Kasumi-1 (cell line): ENCODE measurements around the gene WDFY4.

Experiments used
- DNase-seq, 2 experiments: peaks; one replicate each; lab custom pipeline; 2025; lab: John Stamatoyannopoulos, UW

The WDFY4 gene

DNA sequence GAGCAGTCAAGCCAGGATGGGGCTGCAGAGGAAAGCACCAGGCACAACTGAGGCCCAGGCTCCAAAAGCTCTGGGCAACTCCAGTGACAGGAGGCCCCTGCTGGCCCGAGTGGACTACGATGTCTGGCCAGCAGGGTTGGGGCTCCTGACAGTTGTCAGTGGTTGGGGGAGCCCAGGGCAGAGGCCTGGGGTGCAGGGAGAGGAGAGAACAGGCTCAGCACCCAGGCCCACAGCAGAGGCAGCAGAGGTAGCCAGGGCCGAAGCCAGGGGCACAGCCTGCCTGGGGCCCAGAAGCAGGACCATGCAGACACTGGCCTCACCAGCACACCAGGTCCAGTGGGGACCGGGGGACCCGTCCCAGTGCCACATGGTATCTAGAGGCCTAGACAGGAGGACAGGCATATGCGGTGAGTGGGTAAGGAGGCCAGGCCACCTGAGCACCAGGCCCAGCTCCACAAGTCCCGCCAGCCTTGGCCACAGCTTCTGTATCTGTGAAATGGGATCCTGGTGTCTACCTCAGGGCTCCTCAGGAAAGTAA lies 301.0 kb downstream of the WDFY4 start:
- no peak for DNase-seq

DNA sequence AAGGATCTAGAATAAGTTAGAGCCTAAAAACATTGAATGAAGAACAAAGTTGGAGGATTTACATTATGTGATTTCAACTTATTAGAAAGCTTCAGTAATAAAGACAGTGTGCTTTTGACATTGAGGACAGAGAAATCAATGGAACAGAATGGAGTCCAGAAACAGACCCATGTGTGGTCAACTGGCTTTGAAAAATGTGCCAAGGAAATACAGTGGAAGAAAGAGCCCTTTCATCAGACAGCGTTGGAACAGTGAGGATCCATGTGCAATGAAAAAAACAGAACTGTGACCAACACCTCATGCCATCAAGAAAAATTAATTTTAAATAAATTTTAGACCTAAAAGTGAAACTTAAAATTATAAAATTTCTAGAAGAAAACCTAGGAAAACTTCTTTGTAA lies 305.6 kb downstream of the WDFY4 start:
- DNase-seq, result no peak

DNA sequence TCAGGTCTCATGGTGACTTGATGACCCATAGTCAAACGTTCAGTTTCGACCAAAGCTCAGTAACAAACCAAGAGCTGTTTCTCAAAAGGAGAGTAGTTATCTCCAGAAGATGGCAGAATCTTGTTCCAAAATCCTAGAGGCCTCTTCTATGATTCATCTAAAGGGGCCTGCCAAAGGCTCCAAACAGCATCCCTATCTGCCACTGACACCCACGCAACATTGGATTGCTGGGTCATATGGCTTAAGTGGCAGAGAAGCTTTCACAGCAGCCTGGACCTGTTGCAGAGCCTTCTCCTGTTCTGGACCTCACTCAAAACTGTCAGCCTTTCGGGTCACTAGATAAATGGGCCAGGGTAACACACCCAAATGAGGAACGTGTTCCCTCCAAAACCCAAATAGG lies 309.0 kb downstream of the WDFY4 start:
- no peak for DNase-seq

DNA sequence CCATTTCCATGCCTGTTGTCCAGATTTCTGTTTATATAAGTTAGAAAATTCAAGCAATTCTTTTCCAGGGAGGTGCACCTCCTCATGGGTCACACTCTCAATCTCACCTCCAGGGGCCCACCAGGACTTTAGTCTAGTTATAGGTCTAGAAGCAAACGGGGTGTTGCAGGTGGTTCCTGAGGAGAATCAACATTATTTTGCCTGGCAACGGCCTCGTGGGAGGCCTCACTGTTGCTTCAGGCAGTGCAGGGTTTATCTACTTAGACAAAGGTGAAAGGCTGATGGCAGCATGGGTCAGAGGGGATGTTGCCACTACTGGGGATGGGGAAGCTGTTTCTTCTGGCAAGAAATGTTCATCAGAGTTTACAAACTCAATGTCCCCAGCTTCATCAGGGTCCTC lies 311.7 kb downstream of the WDFY4 start:
- no peak for DNase-seq

DNA sequence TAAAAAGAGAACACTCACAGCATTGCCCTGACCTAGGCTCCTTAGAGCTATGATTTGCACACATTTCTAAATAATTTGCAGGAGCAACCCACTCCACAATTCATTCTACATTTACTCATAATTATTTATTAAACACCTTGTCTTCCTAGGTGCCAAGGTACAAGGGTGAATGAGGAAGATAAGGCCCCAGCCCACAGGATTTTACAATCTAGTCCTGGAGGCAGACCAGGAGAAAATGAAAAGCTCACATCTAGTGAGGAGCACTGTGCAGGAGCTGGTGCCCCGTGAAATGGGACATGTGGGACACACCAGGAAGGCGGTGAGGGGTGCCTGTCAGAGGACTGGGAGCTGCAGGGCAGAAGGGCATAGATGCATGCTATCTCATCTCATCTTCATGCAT lies 314.7 kb downstream of the WDFY4 start:
- no peak for DNase-seq

DNA sequence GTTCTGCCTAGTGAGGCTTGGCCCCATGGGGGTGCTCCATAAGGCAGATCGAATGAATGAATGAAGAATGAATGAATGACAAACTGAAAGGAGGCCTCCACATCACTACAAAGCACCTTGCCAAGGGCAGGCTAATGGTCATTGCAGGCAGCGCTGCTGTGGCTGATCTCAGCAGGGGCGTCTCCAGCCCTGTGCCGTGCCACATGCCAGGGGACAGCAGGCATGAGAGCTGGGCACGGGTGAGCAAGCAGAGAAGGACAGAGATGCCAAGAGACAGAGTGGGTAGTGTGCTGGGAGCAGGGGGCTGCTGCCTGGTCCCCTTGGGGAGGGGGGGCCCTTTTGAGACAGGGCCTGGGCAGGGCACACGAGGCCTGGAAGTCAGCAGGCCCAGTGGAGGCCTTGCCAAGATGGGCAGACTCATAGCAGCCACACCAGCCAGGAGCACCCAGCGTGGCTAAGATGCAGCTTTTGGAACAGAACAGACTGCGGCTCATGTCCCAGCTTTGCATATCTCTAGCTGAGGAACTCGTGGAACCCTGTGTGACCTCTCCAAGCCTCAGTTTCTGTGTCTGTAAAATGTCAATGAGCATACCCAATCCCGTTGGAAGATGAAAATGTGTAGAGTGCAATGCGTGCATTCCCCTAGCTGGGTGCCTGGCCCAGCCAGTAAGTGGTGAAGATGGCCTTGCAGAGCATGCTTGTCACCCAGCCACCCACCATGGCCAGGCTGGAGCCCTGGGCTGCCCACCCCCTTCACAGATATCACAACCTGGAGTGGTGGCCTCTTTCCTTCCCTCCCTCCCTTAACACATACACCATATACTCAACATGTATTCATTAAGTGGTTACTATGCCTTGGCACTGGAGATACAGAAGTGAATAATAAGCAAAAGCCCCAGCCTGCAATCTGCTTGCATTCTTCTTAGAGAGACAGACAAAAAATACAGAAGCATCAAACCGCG lies 316.0 kb downstream of the WDFY4 start:
- DNase-seq, result no peak

DNA sequence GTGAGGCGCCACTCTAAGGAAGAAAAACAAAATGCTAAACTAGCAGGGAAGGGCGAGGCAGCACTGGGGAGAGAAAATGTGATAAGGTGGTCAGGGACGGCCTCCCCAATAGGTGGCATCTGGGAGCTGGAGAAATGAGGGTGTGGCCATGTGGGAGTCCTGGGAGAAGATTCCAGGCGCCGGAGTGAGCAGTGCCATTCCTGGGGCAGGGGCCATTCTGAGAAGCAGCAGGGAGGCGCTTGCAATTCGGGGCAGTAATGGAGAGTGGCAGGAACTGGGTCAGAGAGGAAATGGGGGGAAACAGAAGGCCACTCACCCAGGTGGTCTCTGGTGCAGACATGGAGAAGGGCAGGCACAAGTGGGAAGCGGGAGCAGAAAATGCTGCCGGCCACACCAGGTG lies 316.7 kb downstream of the WDFY4 start:
- no peak for DNase-seq

DNA sequence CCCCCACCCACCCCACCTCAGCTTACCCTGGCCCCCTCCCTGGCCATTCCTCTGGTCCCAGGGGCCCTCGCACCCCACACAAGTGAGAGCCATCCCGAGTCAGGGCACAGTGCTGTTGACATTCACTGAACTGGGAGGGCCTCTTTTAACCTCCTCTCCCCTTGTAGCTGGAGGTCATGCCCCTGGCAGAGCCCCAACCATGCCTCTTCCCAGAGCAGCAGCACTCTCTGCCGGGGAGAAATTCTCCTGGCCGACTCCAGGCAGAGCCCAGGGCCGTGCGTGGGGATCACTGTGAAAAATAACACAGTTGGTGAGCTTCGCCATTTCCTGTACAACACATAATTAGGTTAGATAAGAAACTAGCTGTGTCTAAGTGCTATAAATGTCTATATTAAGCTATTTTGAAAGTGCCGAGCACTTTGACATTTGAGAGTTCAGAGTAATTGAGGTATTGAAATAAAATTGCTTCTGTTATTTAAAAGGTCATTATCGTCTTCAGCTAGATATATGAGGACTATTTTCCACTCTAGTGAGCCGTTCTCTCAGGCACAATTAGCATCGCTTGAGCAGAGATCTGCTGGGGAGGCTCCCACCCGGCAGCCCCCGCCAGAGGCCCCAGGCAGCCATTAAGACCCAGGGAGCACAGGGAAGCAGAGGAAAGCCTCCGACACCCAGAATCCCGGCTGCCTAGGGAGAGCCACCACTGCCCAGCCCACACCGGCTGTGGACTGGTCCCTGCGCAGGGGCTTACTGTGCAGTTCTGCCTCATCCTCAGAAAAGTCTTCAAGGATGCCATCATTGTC lies 317.4 kb downstream of the WDFY4 start:
- no peak for DNase-seq

DNA sequence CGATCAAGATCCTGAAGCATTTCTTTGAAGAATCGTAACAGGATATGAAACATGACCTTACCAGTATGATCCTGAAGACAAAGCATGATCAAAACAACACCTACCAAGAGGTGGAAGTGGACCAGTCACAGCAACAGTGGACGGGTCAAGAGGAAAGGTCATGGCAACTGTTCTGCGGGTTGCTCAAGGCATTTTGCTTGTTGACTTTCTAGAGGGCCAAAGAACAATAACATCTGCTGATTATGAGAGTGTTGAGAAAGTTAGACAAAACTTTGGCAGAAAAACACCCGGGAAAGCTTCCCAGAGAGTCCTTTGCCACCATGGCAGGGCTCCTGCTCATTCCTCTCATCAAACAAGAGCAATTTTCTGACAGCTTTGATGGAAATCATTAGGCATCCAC lies 320.6 kb downstream of the WDFY4 start:
- no peak for DNase-seq

DNA sequence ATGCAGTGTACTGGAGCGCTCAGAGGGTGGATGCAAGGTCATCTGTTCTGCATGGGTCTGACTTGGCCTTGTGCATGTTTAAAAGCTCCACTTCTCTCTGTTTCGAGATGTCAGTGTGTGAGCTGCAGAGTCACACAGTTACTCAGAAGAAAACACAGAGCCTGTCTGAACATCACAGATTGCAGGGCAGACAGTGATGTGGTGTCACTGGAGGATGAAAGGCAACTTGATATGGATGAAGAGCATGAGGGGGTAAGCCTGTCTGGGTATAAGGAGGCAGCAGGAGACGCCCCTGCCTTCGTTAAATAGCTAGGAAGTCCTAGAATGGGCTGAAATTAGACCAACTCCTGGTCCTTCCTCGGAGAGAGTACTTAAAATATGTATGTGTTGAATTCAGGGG lies 322.5 kb downstream of the WDFY4 start:
- DNase-seq, result no peak

DNA sequence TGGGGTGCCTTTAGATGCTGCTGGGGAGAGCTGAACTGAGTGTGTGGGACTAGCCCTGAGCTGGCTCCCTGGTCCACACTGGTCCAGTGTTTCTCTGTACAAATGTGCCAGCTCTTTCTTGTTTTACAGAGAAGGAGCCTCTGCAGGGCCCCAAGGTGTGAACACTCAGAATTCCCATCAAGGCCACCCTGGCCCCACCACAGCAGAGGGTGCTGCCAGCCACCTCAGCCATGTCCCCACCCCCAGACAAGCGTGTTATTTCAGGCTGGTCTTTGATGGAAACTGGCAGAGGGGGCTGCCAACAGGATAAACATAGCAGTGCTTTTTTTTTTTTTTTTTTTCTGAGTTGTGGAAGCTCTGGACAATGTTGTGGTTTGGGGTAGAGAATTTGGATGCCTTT lies 323.4 kb downstream of the WDFY4 start:
- no peak for DNase-seq

DNA sequence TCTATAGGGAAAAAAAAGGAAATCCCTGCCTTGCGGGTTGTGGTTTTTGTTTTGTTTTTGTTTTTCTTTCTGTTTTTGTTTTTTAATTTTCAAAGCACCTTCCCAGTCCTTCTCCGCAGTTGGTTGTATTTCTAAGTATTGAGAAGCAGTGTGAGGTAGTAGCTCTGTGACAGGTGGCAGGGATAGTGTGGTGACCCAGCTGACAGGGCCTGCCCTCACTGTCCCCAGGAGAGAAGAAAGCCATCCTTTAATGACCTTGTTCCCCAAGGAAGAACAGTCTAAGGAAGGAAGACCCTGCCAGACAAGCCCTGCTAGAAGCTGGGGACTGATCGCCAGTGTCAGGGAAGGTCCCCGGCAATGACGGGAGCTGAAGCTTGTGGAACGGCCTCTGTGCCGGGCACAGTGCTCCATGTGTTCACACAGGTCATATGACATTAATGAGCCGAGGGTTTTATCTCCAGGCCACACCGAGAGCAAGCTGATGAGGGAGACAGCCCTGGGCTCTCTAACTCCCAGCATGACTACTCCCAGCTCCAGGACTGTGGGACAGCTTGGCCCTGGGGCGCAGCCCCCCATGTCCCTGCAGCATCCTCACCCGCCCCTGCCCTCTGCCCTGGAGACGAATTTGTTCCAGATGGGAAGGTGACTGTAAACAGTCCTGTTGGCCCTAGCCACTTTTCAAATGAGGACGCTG lies 324.0 kb downstream of the WDFY4 start:
- no peak for DNase-seq

DNA sequence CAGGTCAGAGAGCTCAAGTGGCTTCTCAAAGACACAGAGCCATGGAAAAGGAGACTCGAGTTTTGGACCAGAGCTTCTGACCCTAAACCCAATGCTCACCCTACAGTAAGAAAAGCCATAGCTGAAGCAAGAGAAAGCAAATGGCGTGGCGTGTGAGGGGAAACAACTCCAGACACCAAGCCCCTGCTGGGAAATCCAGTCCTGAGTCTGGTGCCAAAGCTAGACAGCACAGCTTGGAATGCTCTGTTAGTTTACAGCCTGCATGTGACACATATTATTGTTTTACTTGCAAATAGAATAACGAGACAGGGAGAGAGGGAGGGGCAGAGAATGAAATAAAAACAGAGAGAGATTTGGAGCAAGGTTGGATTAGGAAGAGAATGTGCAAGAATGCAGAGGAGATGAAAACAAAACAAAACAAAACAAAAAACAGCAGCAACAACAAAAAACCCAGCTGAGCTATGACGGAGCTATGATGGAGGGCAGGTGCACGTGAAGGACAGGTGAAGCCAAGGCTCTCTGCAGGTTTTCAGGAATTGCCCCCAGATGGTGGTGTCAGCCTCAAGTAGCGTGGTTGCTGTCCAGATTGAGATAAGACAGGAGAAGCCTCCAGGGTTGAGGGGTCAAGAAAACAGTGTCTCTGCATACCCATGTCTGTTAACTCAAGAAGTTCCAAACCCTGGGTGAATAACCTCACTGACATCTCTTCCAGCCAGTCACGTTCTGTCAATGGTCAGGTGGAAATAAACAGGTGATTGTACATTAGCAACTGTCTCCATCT lies 324.7 kb downstream of the WDFY4 start:
- no peak for DNase-seq

DNA sequence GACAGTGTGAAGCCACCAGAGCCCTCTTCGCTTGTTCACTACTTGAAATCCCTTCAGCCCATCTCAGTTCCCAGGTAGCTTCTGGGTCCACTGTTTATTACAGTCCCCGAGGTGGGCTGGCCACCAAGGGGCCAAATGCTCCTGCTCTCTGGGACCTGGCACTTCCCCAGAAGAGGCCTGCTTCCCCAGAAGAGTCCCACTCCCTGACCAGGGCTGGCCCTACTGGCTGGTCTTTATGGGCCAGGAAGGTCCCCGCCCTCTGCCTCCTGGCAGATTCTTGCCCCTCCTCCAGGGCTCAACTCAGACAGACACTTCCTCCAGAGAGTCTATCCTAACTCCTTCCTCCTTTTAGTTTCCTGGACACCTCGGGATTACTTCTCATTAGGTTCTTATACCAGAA lies 325.6 kb downstream of the WDFY4 start:
- peak in 1 of 2 experiments; percentile 18 for DNase-seq

DNA sequence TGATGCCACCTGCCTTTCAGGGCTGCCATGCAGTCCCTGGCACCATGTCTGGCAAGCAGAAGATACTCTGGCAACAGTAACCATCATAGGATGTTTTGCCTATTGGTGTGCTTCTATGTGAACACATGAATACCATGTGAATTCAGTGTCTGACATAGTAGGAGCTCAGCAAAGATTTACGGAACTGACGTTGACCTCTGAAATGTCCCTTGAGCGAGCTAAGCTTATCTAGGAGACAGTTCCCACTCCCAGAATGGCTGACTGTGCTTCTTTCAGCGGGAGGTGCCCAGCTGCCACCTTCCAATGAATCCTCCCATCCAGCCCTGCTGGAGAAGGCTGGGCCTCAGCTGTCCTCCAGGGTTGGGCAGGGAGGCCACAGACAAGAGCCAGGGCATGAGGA lies 326.2 kb downstream of the WDFY4 start:
- DNase-seq, result no peak

DNA sequence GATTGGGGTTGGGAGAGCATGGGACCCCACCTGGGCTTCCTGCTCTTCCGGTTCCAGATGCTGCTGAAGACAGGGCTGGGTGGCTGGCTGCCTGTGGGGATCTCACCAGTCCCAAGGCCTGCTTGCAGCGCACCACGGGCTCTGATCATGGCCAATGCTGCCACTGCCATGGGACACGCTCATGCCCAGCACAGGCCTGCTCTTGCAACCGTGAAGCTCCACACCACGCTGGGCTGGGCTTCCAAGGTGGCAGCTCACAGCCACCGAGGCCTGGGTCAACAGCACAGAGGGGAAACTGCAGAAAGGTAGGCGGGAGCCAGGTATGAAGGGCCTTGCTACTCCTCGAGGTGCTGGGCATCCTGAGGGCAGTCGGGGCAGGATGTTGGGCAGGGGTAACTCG lies 327.1 kb downstream of the WDFY4 start:
- no peak for DNase-seq

DNA sequence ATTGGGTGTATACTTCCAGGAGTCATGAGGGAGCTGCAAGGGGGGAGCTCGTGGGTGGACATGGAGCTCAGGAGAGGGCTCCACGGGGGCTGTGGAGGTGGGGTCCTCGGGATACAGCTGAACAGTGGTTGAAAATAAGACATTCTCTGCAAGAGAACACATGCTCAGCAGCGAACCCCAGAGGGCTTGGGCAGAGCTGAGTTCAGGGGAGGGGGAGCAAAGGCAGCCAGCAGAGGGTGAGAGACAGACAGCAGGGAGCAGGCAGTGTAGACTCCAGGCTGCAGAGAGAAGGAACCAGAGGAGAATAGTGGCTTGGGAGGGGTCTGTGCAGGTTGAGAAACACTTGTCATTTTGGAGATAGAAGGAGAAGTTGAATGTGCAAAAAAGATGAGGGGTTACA lies 327.9 kb downstream of the WDFY4 start:
- no peak for DNase-seq

DNA sequence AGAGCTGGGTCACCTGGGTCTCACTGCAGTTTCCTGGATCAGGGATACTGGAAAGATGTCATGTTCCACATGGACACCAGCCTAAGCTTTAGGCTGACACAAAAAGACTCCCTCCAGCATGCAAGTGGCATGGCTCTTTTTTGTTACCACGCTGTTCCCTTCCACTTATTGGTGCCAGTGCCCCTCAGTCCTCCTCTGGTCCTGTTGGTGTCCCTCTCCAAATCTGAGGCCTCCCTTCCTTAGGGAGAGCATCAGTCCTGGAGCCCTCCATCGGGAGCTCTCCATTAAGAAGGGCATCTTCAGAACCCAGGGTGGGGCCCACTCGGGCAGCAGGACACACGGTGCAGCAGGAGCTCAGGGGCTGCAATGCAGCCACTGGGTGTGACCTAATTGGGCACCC lies 331.0 kb downstream of the WDFY4 start:
- DNase-seq, result no peak

DNA sequence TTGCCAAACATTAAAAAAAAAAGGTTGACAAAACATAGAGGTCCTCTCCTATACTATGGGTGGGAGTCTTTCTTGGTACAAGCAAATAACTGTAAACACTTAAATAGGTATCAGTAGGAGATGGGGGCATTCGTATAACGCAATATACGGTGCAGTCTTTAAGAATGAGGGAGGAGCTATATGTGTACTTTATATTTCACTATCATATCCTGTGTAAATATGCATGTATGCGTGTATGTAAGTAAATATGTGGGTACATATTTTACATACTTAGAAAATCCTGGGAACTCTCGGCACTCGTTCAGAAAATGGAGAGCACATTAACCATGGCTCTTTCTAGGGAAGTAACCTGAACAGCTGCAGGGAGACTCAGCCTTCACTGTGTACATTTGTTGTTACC lies 337.0 kb downstream of the WDFY4 start:
- no peak for DNase-seq

DNA sequence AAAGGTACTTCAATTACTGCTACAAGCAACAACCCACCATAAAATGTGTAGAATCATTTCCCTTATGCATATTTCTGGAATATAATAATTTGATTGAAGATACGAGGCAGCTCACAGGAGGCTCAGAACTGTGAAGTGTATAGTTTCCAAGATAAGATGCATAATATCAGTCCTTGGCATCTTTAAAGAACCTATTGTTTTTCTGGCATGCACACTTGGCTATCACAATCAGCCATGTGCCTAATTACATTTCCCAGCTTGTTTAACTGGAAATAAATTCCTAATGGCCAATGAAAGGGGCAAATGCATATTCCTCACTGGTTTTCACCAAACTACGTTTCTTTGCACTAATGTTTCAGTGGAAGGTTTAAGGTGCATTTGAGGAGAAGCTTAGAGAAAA lies 338.4 kb downstream of the WDFY4 start:
- DNase-seq, result no peak

DNA sequence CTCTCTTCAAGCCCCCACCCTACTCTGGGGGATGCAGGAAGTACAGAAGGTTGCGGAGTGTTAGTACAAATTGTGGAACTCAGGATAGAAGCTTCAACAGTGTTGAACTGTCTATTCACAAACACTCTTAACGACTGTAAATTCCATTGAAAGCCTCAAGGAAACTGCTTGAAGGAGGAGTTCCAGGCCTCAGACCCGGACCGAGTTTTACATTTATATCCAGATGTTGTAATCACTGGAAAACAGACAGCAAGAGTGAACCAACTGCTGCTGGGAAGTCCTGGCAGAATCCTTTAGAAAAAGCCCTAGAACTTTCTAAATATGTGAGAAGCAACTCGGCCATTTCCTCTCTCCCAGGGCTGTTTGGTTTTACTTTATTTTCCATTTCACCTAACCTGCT lies 339.1 kb downstream of the WDFY4 start:
- no peak for DNase-seq

DNA sequence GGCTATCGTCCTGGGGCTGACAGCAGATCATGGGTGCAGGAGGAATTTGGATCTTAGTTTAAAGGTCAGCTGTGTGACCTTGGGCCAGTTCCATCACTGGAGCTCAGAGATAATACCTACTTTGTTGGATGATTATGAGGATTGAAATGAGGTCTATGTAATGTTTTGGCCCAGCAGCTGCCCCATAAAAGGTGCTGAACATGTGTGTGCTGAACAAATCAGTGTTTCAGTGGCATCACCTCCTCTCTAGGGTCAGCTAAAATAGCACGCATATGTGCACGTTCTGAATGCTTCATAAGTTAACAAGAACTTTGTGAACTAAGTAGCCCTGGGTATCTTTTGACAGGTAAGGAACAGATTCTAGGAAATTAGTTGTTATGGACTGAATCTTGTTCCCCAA lies 339.8 kb downstream of the WDFY4 start:
- no peak for DNase-seq
